HCT116 (cell line): ENCODE data around the gene KHDRBS1. TPM values are rescaled to one million over a fixed set of nuclear protein-coding genes. Genes with fewer than 3 reads are reported as not detected.

ENCODE experiments used
- ATAC-seq: fragments of 200-7000 bp; cut with Tn5 transposase; 2 replicates; pipeline ENCODE4 v1.9.1; 2020; ENCODE audit warnings: mild to moderate bottlenecking, moderate library complexity
- BruUV-seq: library from RNA; stranded (reverse); fragments of 400-500 nt; replicated peaks from 2 replicates; lab custom pipeline; 2021; lab: Mats Ljungman, UMichigan
- CTCF ChIA-PET: fragments of 300-600 bp; sonication (Branson Sonifier 250); formaldehyde crosslinking; loops from one replicate; lab custom pipeline; 2021; ENCODE audit warnings: antibody characterized with exemption; lab: Charles Lee
- POLR2A ChIA-PET: fragments of 300-600, 350-600 bp; sonication (Branson Sonifier 250); formaldehyde crosslinking; loops from one replicate; lab custom pipeline; 2021; ENCODE audit warnings: antibody characterized with exemption; lab: Charles Lee
- RAD21 ChIA-PET, 2 experiments: fragments of 300-600 bp; sonication (Branson Sonifier 250); formaldehyde crosslinking; loops; one replicate each; lab custom pipeline; 2023; ENCODE audit warnings: low total read pairs in 2 of 2; ENCODE audit not compliant: uncharacterized antibody in 2 of 2, unreplicated experiment in 2 of 2, low non-redundant PET in 1 of 2; lab: Charles Lee
- DNase-seq: peaks from one replicate; pipeline ENCODE4 v3.0.0-alpha.2; 2010; ENCODE audit warnings: low read depth, low spot score
- H2AFZ ChIP-seq: fragments of 200-600 bp; shearing (Covaris generic), sonication (generic); 2 replicates; pipeline ENCODE4 v1.6.1; 2017; ENCODE audit warnings: low read depth, mixed run types, mixed read lengths, antibody characterized with exemption, low read length; ENCODE audit not compliant: poor library complexity, severe bottlenecking
- H3K27ac ChIP-seq: 2 replicates; pipeline ENCODE4 v1.5.1; 2012; ENCODE audit warnings: low read depth, low read length
- H3K27me3 ChIP-seq: fragments of 200-600 bp; sonication (generic); 2 replicates; pipeline ENCODE4 v1.6.1; 2016; ENCODE audit warnings: mixed run types, low read length, mixed read lengths; ENCODE audit not compliant: insufficient read depth
- H3K36me3 ChIP-seq, 2 experiments: fragments of 200-500 bp in 1 of 2; fragments of 200-600 bp in 1 of 2; sonication (Bioruptor generic) in 1 of 2; sonication (generic) in 1 of 2; 2 replicates each; pipeline versions ENCODE4 v1.5.1 to v1.6.1; 2014 to 2016; ENCODE audit warnings: low read length in 2 of 2, inconsistent platforms in 1 of 2, mixed read lengths in 1 of 2, mixed run types in 1 of 2; ENCODE audit not compliant: insufficient read depth in 2 of 2, control insufficient read depth in 1 of 2
- H3K4me1 ChIP-seq, 2 experiments: fragments of 200-600 bp in 1 of 2; sonication (generic) in 1 of 2; 2 replicates each; pipeline versions ENCODE4 v1.5.1 to v1.6.1; 2012 to 2017; ENCODE audit warnings: low read length in 2 of 2, inconsistent platforms in 1 of 2, mild to moderate bottlenecking in 1 of 2, mixed read lengths in 1 of 2, mixed run types in 1 of 2, moderate library complexity in 1 of 2; ENCODE audit not compliant: insufficient read depth in 2 of 2, control insufficient read depth in 1 of 2
- H3K4me2 ChIP-seq: fragments of 200-600 bp; sonication (generic); 2 replicates; pipeline ENCODE4 v1.6.1; 2017; ENCODE audit warnings: mixed run types, low read length, mixed read lengths
- H3K4me3 ChIP-seq, 2 experiments: fragments of 200-600 bp in 1 of 2; sonication (generic) in 1 of 2; replicated peaks in 1 of 2; 2 replicates each; pipeline ENCODE4 v1.5.1; 2011 to 2016; ENCODE audit warnings: low read length in 2 of 2, control low read depth in 1 of 2, low read depth in 1 of 2, mild to moderate bottlenecking in 1 of 2, mixed read lengths in 1 of 2, mixed run types in 1 of 2
- H3K79me2 ChIP-seq: fragments of 200-600 bp; sonication (generic); 2 replicates; pipeline ENCODE4 v1.6.1; 2017; ENCODE audit warnings: mild to moderate bottlenecking, mixed run types, low read length, moderate library complexity, mixed read lengths; ENCODE audit not compliant: insufficient read depth
- H3K9ac ChIP-seq: fragments of 200-600 bp; sonication (generic); 2 replicates; pipeline ENCODE4 v1.6.1; 2016; ENCODE audit warnings: low read length, mixed read lengths
- H3K9me2 ChIP-seq: fragments of 200-600 bp; sonication (generic), shearing (Covaris generic); 2 replicates; pipeline ENCODE4 v1.6.1; 2017; ENCODE audit warnings: mixed run types, mild to moderate bottlenecking, moderate library complexity; ENCODE audit not compliant: insufficient read depth
- H3K9me3 ChIP-seq, 2 experiments: fragments of 200-500 bp in 1 of 2; fragments of 200-600 bp in 1 of 2; sonication (Bioruptor generic) in 1 of 2; sonication (generic) in 1 of 2; 2 replicates each; pipeline ENCODE4 v1.6.1; 2014 to 2017; ENCODE audit warnings: low read length in 2 of 2, mixed read lengths in 2 of 2, inconsistent platforms in 1 of 2, low read depth in 1 of 2, mild to moderate bottlenecking in 1 of 2, mixed run types in 1 of 2, moderate library complexity in 1 of 2; ENCODE audit not compliant: control insufficient read depth in 1 of 2, insufficient read depth in 1 of 2
- H4K20me1 ChIP-seq: fragments of 200-600 bp; sonication (generic), shearing (Covaris generic); 2 replicates; pipeline ENCODE4 v1.6.1; 2017; ENCODE audit warnings: mixed run types, mild to moderate bottlenecking, moderate library complexity; ENCODE audit not compliant: insufficient read depth
- CBX3 ChIP-seq: IDR thresholded peaks from 2 replicates; pipeline ENCODE4 v1.6.1; 2012; ENCODE audit warnings: low read depth
- CEBPB ChIP-seq: IDR thresholded peaks from 2 replicates; pipeline ENCODE4 v1.6.1; 2012; ENCODE audit warnings: low read depth
- EGR1 ChIP-seq: IDR thresholded peaks from 2 replicates; pipeline ENCODE4 v1.6.1; 2012; ENCODE audit warnings: low read depth
- EZH2 ChIP-seq: fragments of 200-600 bp; sonication (generic); IDR thresholded peaks from 2 replicates; pipeline ENCODE4 v1.6.1; 2017; ENCODE audit warnings: antibody characterized with exemption, mixed run types
- EZH2phosphoT487 ChIP-seq: fragments of 200-600 bp; IDR thresholded peaks from 2 replicates; pipeline ENCODE4 v1.6.1; 2018; ENCODE audit warnings: antibody characterized with exemption, borderline replicate concordance
- JUND ChIP-seq: IDR thresholded peaks from 2 replicates; pipeline ENCODE4 v1.6.1; 2012
- MAX ChIP-seq: IDR thresholded peaks from 2 replicates; pipeline ENCODE4 v1.6.1; 2012
- RAD21 ChIP-seq: IDR thresholded peaks from 2 replicates; pipeline ENCODE4 v1.6.1; 2012; ENCODE audit warnings: low read depth, mild to moderate bottlenecking
- SIN3A ChIP-seq: IDR thresholded peaks from 2 replicates; pipeline ENCODE4 v1.6.1; 2012; ENCODE audit warnings: low read depth
- SRF ChIP-seq: IDR thresholded peaks from 2 replicates; pipeline ENCODE4 v1.6.1; 2012; ENCODE audit warnings: low read depth
- TCF7L2 ChIP-seq: IDR thresholded peaks from 2 replicates; pipeline ENCODE4 v1.7.0; 2011; ENCODE audit warnings: borderline replicate concordance, inconsistent platforms; ENCODE audit not compliant: insufficient read depth, insufficient read length; ENCODE audit errors: extremely low read depth
- YY1 ChIP-seq: IDR thresholded peaks from 2 replicates; pipeline ENCODE4 v1.6.1; 2011; ENCODE audit warnings: low read length, low read depth, moderate library complexity, mild to moderate bottlenecking; ENCODE audit not compliant: insufficient replicate concordance; ENCODE audit errors: extremely low read depth
- ZFX ChIP-seq: fragments of 450-650 bp; IDR thresholded peaks from 2 replicates; pipeline ENCODE4 v1.6.1; 2017
- ZNF274 ChIP-seq: fragments of 200-500 bp; sonication (Bioruptor generic); IDR thresholded peaks from 2 replicates; pipeline ENCODE4 v1.6.1; 2014; ENCODE audit warnings: mild to moderate bottlenecking, low read depth, low read length, inconsistent platforms
- intact Hi-C: fragments of 100-400 bp; cut with micrococcal nuclease; formaldehyde crosslinking; loops from 2 replicates; pipeline ENCODE4 v1.10.0; 2022
- total RNA-seq: library from RNA; stranded (reverse); gene quantifications from one replicate; pipeline ENCODE4 v1.2.1, GENCODE V29; 2021; ENCODE audit not compliant: unreplicated experiment
- TF ChIP-seq, protein P1 (sequence below): IDR thresholded peaks from 2 replicates; pipeline ENCODE4 v1.6.1; 2012
- TF ChIP-seq, protein P2 (sequence below): IDR thresholded peaks from 2 replicates; pipeline ENCODE4 v1.6.1; 2012; ENCODE audit warnings: low read depth

KHDRBS1 gene
- total RNA-seq, 1 experiment from 2014 or later, result 215 TPM

DNA sequence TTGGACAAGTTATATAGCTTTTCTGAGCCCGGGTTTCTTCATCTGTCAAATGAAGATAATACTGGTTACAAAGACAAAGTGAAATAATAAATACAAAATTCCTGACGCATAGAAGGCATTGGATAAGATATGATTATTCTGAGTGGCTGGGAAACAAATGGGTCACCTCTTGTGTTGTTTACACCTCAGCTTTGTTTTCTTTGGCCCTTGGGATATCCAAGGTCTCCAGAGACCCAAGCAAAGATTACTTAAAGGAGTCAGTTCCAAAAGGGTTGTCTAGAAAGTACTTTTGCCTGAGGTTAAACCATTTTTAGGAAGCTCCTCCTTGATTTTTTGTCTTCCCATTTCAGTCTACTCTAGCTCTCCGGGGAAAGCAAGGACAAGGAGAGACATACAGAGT lies 9.7 kb downstream of the KHDRBS1 start:
- Histone ChIP-seq H3K4me3 (no peak overlapping the region), H3K4me1 (peaks cover 0 to 7% of the 10 kb centered on the region in 2 experiments; a peak in 1 of 4 replicates), H4K20me1 (peaks cover 28% of the 10 kb centered on the region; the same call in 1 of the 2 replicates), H3K9me3 (no peaks in the 10 kb centered on the region), H3K9me2 (no peaks in the 10 kb centered on the region), H2AFZ (no peak overlapping the region), H3K9ac (no peak overlapping the region), H3K4me2 (no peak overlapping the region), H3K36me3 (peaks cover 4 to 5% of the 10 kb centered on the region in 2 experiments; a peak in 2 of 4 replicates), H3K27me3 (no peaks in the 10 kb centered on the region), H3K79me2 (peaks cover 100% of the 10 kb centered on the region), H3K27ac (no peak overlapping the region)
- TSS peak; percentile 10 for BruUV-seq
- CTCF ChIA-PET, result interaction anchor here (0.9 to 1.1 kb wide), 2 partner anchors 20 to 40 kb away, joined by 3 read pairs; no protein-coding TSS in a partner anchor
- RAD21 ChIA-PET, result no interaction called here
- intact Hi-C loops, result no loop called here
- ATAC-seq (no peak), DNase-seq (no peak)
- POLR2A ChIA-PET, result interaction anchor here (0.8 to 1.3 kb wide), 2 partner anchors 10 to 33 kb away, joined by 3 to 7 read pairs; partner anchors contain the start of gene KHDRBS1
- no peak for TF ChIP-seq SIN3A
- TF ChIP-seq, protein P1, sequence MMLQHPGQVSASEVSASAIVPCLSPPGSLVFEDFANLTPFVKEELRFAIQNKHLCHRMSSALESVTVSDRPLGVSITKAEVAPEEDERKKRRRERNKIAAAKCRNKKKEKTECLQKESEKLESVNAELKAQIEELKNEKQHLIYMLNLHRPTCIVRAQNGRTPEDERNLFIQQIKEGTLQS, result no peak
- no peak for TF ChIP-seq CBX3
- no peak for TF ChIP-seq CEBPB
- TF ChIP-seq JUND, result no peak
- TF ChIP-seq, protein P2, sequence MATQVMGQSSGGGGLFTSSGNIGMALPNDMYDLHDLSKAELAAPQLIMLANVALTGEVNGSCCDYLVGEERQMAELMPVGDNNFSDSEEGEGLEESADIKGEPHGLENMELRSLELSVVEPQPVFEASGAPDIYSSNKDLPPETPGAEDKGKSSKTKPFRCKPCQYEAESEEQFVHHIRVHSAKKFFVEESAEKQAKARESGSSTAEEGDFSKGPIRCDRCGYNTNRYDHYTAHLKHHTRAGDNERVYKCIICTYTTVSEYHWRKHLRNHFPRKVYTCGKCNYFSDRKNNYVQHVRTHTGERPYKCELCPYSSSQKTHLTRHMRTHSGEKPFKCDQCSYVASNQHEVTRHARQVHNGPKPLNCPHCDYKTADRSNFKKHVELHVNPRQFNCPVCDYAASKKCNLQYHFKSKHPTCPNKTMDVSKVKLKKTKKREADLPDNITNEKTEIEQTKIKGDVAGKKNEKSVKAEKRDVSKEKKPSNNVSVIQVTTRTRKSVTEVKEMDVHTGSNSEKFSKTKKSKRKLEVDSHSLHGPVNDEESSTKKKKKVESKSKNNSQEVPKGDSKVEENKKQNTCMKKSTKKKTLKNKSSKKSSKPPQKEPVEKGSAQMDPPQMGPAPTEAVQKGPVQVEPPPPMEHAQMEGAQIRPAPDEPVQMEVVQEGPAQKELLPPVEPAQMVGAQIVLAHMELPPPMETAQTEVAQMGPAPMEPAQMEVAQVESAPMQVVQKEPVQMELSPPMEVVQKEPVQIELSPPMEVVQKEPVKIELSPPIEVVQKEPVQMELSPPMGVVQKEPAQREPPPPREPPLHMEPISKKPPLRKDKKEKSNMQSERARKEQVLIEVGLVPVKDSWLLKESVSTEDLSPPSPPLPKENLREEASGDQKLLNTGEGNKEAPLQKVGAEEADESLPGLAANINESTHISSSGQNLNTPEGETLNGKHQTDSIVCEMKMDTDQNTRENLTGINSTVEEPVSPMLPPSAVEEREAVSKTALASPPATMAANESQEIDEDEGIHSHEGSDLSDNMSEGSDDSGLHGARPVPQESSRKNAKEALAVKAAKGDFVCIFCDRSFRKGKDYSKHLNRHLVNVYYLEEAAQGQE, result no peak
- no peak for TF ChIP-seq ZNF274
- TF ChIP-seq EZH2phosphoT487, result no peak
- TF ChIP-seq EGR1, result no peak
- TF ChIP-seq RAD21, result no peak
- no peak for TF ChIP-seq ZFX
- no peak for TF ChIP-seq MAX
- TF ChIP-seq EZH2, result no peak
- no peak for TF ChIP-seq TCF7L2
- no peak for TF ChIP-seq YY1
- TF ChIP-seq SRF, result no peak
